ENCODE measurements around the gene B4GALNT1. TPM values are rescaled to one million over a fixed set of nuclear protein-coding genes. Genes with fewer than 3 reads are reported as not detected.
"Not testable (repeated sequence)": the region's sequence is repeated elsewhere in the genome, so short reads cannot be mapped to it uniquely, and the experiment has no call there.

The B4GALNT1 gene
- total RNA-seq, 2 donors from 2014 or later = 0.78 TPM; not detected in 1

- ATAC-seq = no peak
- no peak for DNase-seq
- Histone ChIP-seq H3K27ac (no peak overlapping the region), H3K27me3 (no peaks in the 10 kb centered on the region), H3K4me3 (no peak overlapping the region), H3K4me1 (peaks cover 10% of the 10 kb centered on the region), H3K9me3 (no peaks in the 10 kb centered on the region), H3K36me3 (replicated peaks in 1 of 2; ENCODE audit: insufficient read depth in 1 of 2, low read depth in 2 of 2) (no peaks in the 10 kb centered on the region)
- 74 to 75% methylated on average over 7 of the region's 7 CpGs for WGBS, 2 donors
- intact Hi-C loops (cut with DNase I) = no loop called here
- TF ChIP-seq POLR2A (IDR thresholded peaks at IDR 0.05) (no peak), CTCF (IDR thresholded peaks at IDR 0.05) (no peak)
These were observed 7.4 kb upstream of the B4GALNT1 start for GRCh38 chr12:57640175-57641042.

- intact Hi-C loops (cut with DNase I) = no loop called here
- H3K4me1 ChIP-seq = peaks cover 14% of the 10 kb centered on the region
- no peaks in the 10 kb centered on the region for H3K36me3 ChIP-seq (replicated peaks in 1 of 2; ENCODE audit: insufficient read depth in 1 of 2, low read depth in 2 of 2)
- DNase-seq (no peak), ATAC-seq (no peak)
- WGBS, 2 donors = 88 to 92% methylated on average over 3 of the region's 3 CpGs
- no peaks in the 10 kb centered on the region for H3K9me3 ChIP-seq
- TF ChIP-seq POLR2A (IDR thresholded peaks at IDR 0.05) = no peak
- TF ChIP-seq CTCF (IDR thresholded peaks at IDR 0.05) = no peak
- no peak overlapping the region for H3K4me3 ChIP-seq
- H3K27me3 ChIP-seq = peaks cover 0 to 3% of the 10 kb centered on the region in 2 donors
- no peak overlapping the region for H3K27ac ChIP-seq
These were observed 5.1 kb upstream of the B4GALNT1 start for GRCh38 chr12:57638096-57638495.

GRCh38 chr12:57637364-57637763, 4.4 kb upstream of the B4GALNT1 start:
- intact Hi-C loops (cut with DNase I) = no loop called here
- TF ChIP-seq POLR2A (IDR thresholded peaks at IDR 0.05) = no peak
- TF ChIP-seq CTCF (IDR thresholded peaks at IDR 0.05) = no peak
- no peak overlapping the region for H3K27ac ChIP-seq
- DNase-seq (no peak), ATAC-seq (no peak)
- 52 to 58% methylated on average over 3 of the region's 3 CpGs for WGBS, 2 donors
- no peaks in the 10 kb centered on the region for H3K9me3 ChIP-seq
- H3K4me3 ChIP-seq = no peak overlapping the region
- H3K4me1 ChIP-seq = peaks cover 20% of the 10 kb centered on the region
- no peaks in the 10 kb centered on the region for H3K36me3 ChIP-seq (replicated peaks in 1 of 2; ENCODE audit: insufficient read depth in 1 of 2, low read depth in 2 of 2)
- peaks cover 0 to 4% of the 10 kb centered on the region in 2 donors for H3K27me3 ChIP-seq

- peaks cover 0 to 10% of the 10 kb centered on the region in 2 donors for H3K27me3 ChIP-seq
- H3K9me3 ChIP-seq; DNase-seq; intact Hi-C loops (cut with DNase I); H3K4me3 ChIP-seq; H3K36me3 ChIP-seq (replicated peaks in 1 of 2; ENCODE audit: insufficient read depth in 1 of 2, low read depth in 2 of 2); H3K27ac ChIP-seq; ATAC-seq: not testable (repeated sequence)
- whole genome bisulfite sequencing, 2 donors = 75 to 76% methylated on average over 9 of the region's 9 CpGs
- H3K4me1 ChIP-seq = peaks cover 20% of the 10 kb centered on the region
These were observed 3.7 kb upstream of the B4GALNT1 start for GRCh38 chr12:57636731-57637130.

GRCh38 chr12:57632073-57632957, 686 bp downstream of the B4GALNT1 start:
- Histone ChIP-seq H3K27me3 (peaks cover 0 to 22% of the 10 kb centered on the region in 2 donors), H3K9me3 (no peaks in the 10 kb centered on the region), H3K27ac (no peak overlapping the region), H3K36me3 (replicated peaks in 1 of 2; ENCODE audit: insufficient read depth in 1 of 2, low read depth in 2 of 2) (no peaks in the 10 kb centered on the region), H3K4me1 (peaks cover 26% of the 10 kb centered on the region), H3K4me3 (peak overlapping the region in 1 of 2 donors; percentile 41)
- ATAC-seq = peak; percentile 31
- intact Hi-C loops (cut with DNase I) = no loop called here
- peak in 1 of 4 donors; percentile 41 for DNase-seq
- WGBS, 2 donors = 1 to 4% methylated on average over 30 to 55 of the region's 67 CpGs
- TF ChIP-seq CTCF (IDR thresholded peaks at IDR 0.05) (no peak), POLR2A (IDR thresholded peaks at IDR 0.05) (no peak)

Data from body of pancreas (tissue), 4 donors.